Ovary (tissue), 9 donors: Measurements from ENCODE around the gene BABAM2. TPM values are rescaled to one million over a fixed set of nuclear protein-coding genes. Genes with fewer than 3 reads are reported as not detected.
A peak's percentile ranks its signal among the peaks of the same experiment; 100 is the strongest.

Experiments used
- DNase-seq, 5 donors: peaks; one replicate each; pipeline ENCODE4 v3.0.0-alpha.2; 2019 to 2020
- H3K27ac ChIP-seq, 2 donors: fragments of 200-600 bp; one replicate each; pipeline versions ENCODE4 v1.5.1 to v1.8.0; 2019 to 2022
- H3K27me3 ChIP-seq: fragments of 200-600 bp; one replicate; pipeline ENCODE4 v1.8.0; 2022
- H3K36me3 ChIP-seq: fragments of 200-600 bp; sonication (generic); one replicate; pipeline ENCODE4 v1.5.1; 2019
- H3K4me1 ChIP-seq: one replicate; pipeline ENCODE4 v1.8.1; 2013; ENCODE audit warnings: mild to moderate bottlenecking, moderate library complexity; ENCODE audit not compliant: insufficient read depth
- H3K4me3 ChIP-seq: fragments of 200-600 bp; sonication (generic); one replicate; pipeline ENCODE4 v1.5.1; 2017
- H3K9me3 ChIP-seq, 2 donors: fragments of 200-600 bp in 1 of 2; sonication (generic) in 1 of 2; one replicate each; pipeline versions ENCODE4 v1.5.1 to v1.8.1; 2013 to 2019; ENCODE audit warnings: mild to moderate bottlenecking in 1 of 2, moderate library complexity in 1 of 2
- EP300 ChIP-seq: sonication (generic); formaldehyde crosslinking; IDR thresholded peaks from one replicate; pipeline ENCODE4 v1.6.1; 2017; ENCODE audit warnings: antibody characterized with exemption
- POLR2A ChIP-seq: fragments of 450-650 bp; IDR thresholded peaks from one replicate; pipeline ENCODE4 v1.6.1; 2017; ENCODE audit warnings: antibody characterized with exemption, mild to moderate bottlenecking, moderate library complexity
- WGBS, 3 donors: extraction: QIAGEN DNeasy Blood & Tissue Kit in 1 of 3; methylation state at CpG; one replicate each; pipeline versions ENCODE4 v1.1.5 to v1.1.7; 2013 to 2017; 5-methylcytosine and 5-hydroxymethylcytosine counted together
- intact Hi-C, 4 donors: fragments of 100-400 bp; cut with DNase I; formaldehyde crosslinking; loops; one replicate each; pipeline versions ENCODE4 v1.11.0 to v1.15.1; 2022 to 2023
- polyA plus RNA-seq, 2 donors: library from polyadenylated mRNA; stranded (reverse); fragments of 200-250 nt in 1 of 2; fragments of 350-450 nt in 1 of 2; fragmentation: Illumina TruSeq in 1 of 2; extraction: RNeasy Lipid Tissue Mini Kit (QIAGEN cat#74804) in 1 of 2; gene quantifications; one replicate each; pipeline ENCODE4 v1.2.3, GENCODE V29; 2013 to 2014
- total RNA-seq, 7 donors: library from RNA; depleted of rRNA in 2 of 7; stranded (reverse); fragments of >200 nt in 2 of 7; fragmentation: NEBNext Ultra II Directional in 3 of 7; extraction: Animal tissue kit (Norgen Biotek cat#: 25700) in 3 of 7; gene quantifications; one replicate each; pipeline versions ENCODE4 v1.1.0 to v1.2.4, GENCODE V29; 2016 to 2023
- TF ChIP-seq, protein P1 (sequence below), 3 donors: fragments of 450-650 bp in 2 of 3; fragments of 200-600 bp in 1 of 3; IDR thresholded peaks; one replicate each; pipeline versions ENCODE4 v1.5.1 to v1.8.0; 2016 to 2022; ENCODE audit warnings: antibody characterized with exemption in 3 of 3, mild to moderate bottlenecking in 1 of 3
- donor health status: DM: no; HTN: no; CAD: no; lungs with moderate emphysema.
- donor health status: DM: no; HTN: no; CAD: no.
- donor health status: Bipolar disorder and iron deficiency.
- donor health status: DM: yes; HTN: yes; CAD: no.
- donor health status: DM: no; HTN: no; CAD: no.
- donor health status: DM: yes; HTN: yes; CAD: no.

BABAM2 gene
- total and polyA plus RNA-seq, 9 donors: 22.0 to 96.7 (median 46.8) TPM

DNA sequence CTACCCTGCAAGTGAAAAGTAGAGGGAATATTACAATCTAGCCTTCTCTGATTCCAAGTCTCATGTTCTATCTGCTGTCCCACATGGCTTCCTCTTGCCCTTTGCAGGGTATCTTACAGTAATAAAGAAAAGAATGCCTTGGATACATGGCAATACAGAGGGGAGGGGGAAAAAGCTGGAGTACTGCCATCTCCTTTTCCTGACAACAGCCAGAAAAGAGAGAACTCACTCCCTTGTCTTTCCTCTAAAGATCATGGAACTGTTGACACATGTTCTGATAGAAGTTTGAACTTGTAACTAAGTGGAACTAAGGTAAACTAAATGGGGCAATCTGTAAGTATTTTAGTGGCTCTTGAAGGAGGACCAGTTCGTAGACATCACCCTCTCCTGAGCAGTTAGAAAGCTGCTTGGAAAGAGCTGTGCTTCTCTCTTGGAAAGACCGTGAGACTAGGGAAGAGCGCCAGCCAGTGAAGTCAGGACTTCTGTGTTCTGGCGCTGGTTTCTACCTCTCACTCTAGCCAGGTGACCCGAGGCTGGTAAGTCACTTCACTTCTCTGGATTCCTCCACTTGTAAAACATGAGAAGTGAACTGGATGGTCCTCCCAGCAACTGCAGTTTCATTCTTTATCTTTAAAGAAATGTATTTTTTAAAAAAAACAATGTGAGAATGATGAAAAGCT lies 259.8 kb downstream of the BABAM2 start:
- no peak for TF ChIP-seq EP300
- TF ChIP-seq, protein P1, sequence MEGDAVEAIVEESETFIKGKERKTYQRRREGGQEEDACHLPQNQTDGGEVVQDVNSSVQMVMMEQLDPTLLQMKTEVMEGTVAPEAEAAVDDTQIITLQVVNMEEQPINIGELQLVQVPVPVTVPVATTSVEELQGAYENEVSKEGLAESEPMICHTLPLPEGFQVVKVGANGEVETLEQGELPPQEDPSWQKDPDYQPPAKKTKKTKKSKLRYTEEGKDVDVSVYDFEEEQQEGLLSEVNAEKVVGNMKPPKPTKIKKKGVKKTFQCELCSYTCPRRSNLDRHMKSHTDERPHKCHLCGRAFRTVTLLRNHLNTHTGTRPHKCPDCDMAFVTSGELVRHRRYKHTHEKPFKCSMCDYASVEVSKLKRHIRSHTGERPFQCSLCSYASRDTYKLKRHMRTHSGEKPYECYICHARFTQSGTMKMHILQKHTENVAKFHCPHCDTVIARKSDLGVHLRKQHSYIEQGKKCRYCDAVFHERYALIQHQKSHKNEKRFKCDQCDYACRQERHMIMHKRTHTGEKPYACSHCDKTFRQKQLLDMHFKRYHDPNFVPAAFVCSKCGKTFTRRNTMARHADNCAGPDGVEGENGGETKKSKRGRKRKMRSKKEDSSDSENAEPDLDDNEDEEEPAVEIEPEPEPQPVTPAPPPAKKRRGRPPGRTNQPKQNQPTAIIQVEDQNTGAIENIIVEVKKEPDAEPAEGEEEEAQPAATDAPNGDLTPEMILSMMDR (IDR thresholded peaks at IDR 0.05): no peak
- no peak for TF ChIP-seq POLR2A
- Histone ChIP-seq H3K36me3 (no peaks in the 10 kb centered on the region), H3K27ac (no peak overlapping the region), H3K4me3 (no peak overlapping the region), H3K9me3 (no peaks in the 10 kb centered on the region), H3K27me3 (no peaks in the 10 kb centered on the region), H3K4me1 (peaks cover 3% of the 10 kb centered on the region)
- 51 to 54% (median 53%) methylated on average over 5 of the region's 5 CpGs for WGBS, 3 donors
- peak in 1 of 5 donors; percentile 33 for DNase-seq
- intact Hi-C loops: no loop called here

DNA sequence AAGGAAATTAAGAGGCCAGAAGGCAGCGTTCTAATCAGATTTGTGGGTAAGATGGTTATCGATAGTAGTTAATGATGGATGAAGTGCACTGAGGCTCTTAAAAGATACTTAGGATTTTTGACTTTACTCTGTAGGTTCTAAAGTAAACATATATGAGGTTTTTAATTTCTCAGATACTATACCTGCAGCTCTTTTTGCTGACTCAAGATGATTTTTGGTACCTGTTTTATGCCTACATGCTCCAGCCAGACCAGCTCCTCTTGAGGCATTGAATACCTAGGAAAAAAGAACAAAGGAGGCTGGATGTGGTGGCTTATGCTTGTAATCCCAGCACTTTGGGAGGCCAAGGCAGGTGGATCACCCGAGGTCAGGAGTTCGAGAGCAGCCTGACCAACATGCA lies 260.5 kb downstream of the BABAM2 start:
- no peaks in the 10 kb centered on the region for H3K36me3 ChIP-seq
- intact Hi-C loops: no loop called here
- no peaks in the 10 kb centered on the region for H3K9me3 ChIP-seq
- no peak overlapping the region for H3K27ac ChIP-seq
- H3K4me1 ChIP-seq: peaks cover 3% of the 10 kb centered on the region
- TF ChIP-seq, protein P1 (IDR thresholded peaks at IDR 0.05): no peak
- TF ChIP-seq EP300 (no peak), POLR2A (no peak)
- no peak for DNase-seq
- WGBS, 3 donors: 91 to 93% (median 92%) methylated on average over 4 of the region's 4 CpGs
- no peak overlapping the region for H3K4me3 ChIP-seq
- no peaks in the 10 kb centered on the region for H3K27me3 ChIP-seq

DNA sequence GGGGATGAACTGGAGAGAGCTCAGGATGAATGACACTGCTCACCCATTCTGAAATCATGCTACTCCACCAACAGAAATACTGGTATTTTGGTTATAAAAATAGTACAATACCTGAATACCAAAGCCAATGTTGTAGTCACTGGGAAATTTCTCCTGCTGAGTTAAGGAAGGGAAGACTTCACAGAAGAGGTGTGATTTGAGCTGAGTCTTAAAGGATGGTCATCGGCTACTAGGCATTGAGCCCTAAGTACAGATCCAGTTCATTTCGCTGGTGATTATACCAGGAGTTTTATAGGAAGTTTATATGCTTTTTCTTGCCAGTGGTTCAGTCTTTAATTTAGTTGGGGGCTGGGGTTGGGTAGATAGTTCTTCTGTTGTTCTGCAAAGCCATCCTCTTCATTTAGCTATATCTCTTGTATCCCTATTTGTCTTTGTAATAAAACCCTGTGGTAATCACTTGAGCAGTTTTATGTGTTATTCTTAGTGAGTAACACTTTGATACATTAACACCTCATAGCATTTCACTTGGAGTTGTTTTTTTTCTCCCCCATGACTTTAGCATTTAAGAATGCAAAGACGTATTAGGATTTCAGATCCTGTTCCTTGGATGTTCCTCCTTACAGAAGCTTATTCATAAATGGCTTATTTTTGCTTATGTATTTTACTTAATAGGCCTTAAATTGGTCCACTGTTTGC lies 262.2 kb downstream of the BABAM2 start:
- TF ChIP-seq, protein P1 (IDR thresholded peaks at IDR 0.05): no peak
- no peak for TF ChIP-seq EP300
- TF ChIP-seq POLR2A: no peak
- H3K27ac ChIP-seq: no peak overlapping the region
- WGBS, 3 donors: 88 to 95% (median 88%) methylated on average over 3 of the region's 3 CpGs

DNA sequence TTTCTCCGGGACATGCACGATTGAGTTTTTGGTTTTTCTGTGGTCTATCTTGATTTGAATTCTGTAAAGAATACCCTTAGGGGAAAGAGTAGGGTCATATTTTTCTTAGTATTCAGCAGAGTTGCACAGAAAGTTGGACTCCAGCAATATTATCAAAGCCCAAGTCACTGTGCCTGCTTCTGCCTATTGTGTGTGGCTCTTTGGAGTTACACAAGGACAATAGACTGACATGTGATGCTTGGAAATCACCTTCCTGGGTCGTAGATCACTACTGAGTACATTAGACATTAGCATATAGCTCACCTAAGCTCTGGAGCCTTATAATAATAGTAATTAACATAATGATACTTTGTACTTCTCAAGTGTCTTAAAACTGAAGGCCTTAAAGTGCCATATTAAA lies 263.3 kb downstream of the BABAM2 start:
- DNase-seq: no peak
- 95 to 96% (median 95%) methylated on average over 3 of the region's 3 CpGs for WGBS, 3 donors
- TF ChIP-seq POLR2A: no peak
- TF ChIP-seq, protein P1 (IDR thresholded peaks at IDR 0.05): no peak
- TF ChIP-seq EP300: no peak
- H3K4me1 ChIP-seq: peaks cover 4% of the 10 kb centered on the region
- H3K9me3 ChIP-seq: no peaks in the 10 kb centered on the region
- H3K36me3 ChIP-seq: no peaks in the 10 kb centered on the region
- H3K4me3 ChIP-seq: no peak overlapping the region
- H3K27ac ChIP-seq: no peak overlapping the region
- intact Hi-C loops: no loop called here
- no peaks in the 10 kb centered on the region for H3K27me3 ChIP-seq

More for the DNA sequence above, 262.2 kb downstream of the BABAM2 start:
- Histone ChIP-seq H3K27me3 (no peaks in the 10 kb centered on the region), H3K4me3 (no peak overlapping the region), H3K36me3 (no peaks in the 10 kb centered on the region), H3K4me1 (peaks cover 3% of the 10 kb centered on the region), H3K9me3 (no peaks in the 10 kb centered on the region)
- intact Hi-C loops: no loop called here
- no peak for DNase-seq
